Left lung (tissue), 10 donors: ENCODE data around the gene RPRD2. TPM values are rescaled to one million over a fixed set of nuclear protein-coding genes. Genes with fewer than 3 reads are reported as not detected.

ENCODE experiments used
- ATAC-seq: fragments of 200-7000 bp; cut with Tn5 transposase; one replicate; pipeline ENCODE4 v1.9.1; 2020; ENCODE audit warnings: moderate library complexity
- DNase-seq, 4 donors: peaks; one replicate each; pipeline ENCODE4 v3.0.0-alpha.2; 2013 to 2020
- H3K27ac ChIP-seq, 2 donors: fragments of 200-600 bp; sonication (generic) in 1 of 2; one replicate each; pipeline versions ENCODE4 v1.5.0 to v1.8.0; 2020 to 2021
- H3K27me3 ChIP-seq, 2 donors: fragments of 200-600 bp; sonication (generic) in 1 of 2; one replicate each; pipeline versions ENCODE4 v1.5.0 to v1.8.0; 2020 to 2021
- H3K36me3 ChIP-seq, 2 donors: fragments of 200-600 bp; sonication (generic) in 1 of 2; one replicate each; pipeline versions ENCODE4 v1.5.0 to v1.8.0; 2020 to 2021
- H3K4me1 ChIP-seq, 2 donors: fragments of 200-600 bp; one replicate each; pipeline ENCODE4 v1.8.0; 2021
- H3K4me3 ChIP-seq, 2 donors: fragments of 200-600 bp; sonication (generic) in 1 of 2; one replicate each; pipeline versions ENCODE4 v1.5.0 to v1.8.0; 2020 to 2021; ENCODE audit warnings: mild to moderate bottlenecking in 1 of 2
- H3K9me3 ChIP-seq, 2 donors: fragments of 200-600 bp; sonication (generic) in 1 of 2; one replicate each; pipeline versions ENCODE4 v1.5.0 to v1.8.0; 2020 to 2021
- CTCF ChIP-seq, 2 donors: fragments of 200-600 bp; sonication (generic) in 1 of 2; IDR thresholded peaks; one replicate each; pipeline versions ENCODE4 v1.5.0 to v1.8.0; 2021; ENCODE audit warnings: antibody characterized with exemption in 2 of 2
- intact Hi-C, 2 donors: fragments of 100-400 bp; cut with DNase I; formaldehyde crosslinking; loops; one replicate each; pipeline versions ENCODE4 v1.11.2 to v1.14.2; 2022
- polyA plus RNA-seq, 6 donors: library from polyadenylated mRNA; unstranded; fragments of 120-200 nt; gene quantifications; one replicate each; pipeline ENCODE4 v1.2.1, GENCODE V29; 2013; ENCODE audit not compliant: insufficient read length in 6 of 6
- total RNA-seq, 2 donors: library from RNA; stranded (reverse); fragmentation: NEBNext Ultra II Directional; extraction: Animal tissue kit (Norgen Biotek cat#: 25700); gene quantifications; one replicate each; pipeline ENCODE4 v1.2.1, GENCODE V29; 2021
- donor health status: DM: no; HTN: yes; CAD: no.
- donor health status: DM: no; HTN: no; CAD: no.

Gene RPRD2
- total and polyA plus RNA-seq, 8 donors: 26.2 to 43.8 (median 42.3) TPM

- no peaks in the 10 kb centered on the region for H3K36me3 ChIP-seq
- H3K27ac ChIP-seq: peak overlapping the region; percentile 97 to 99
- no peaks in the 10 kb centered on the region for H3K27me3 ChIP-seq
- DNase-seq: peak in 1 of 4 donors; percentile 14
- H3K4me3 ChIP-seq: peak overlapping the region; percentile 57 to 63
- ATAC-seq: no peak
- TF ChIP-seq CTCF (IDR thresholded peaks at IDR 0.05): no peak
- peaks cover 0 to 39% of the 10 kb centered on the region in 2 donors for H3K4me1 ChIP-seq
- intact Hi-C loops: no loop called here
- H3K9me3 ChIP-seq: no peaks in the 10 kb centered on the region
Observed at GRCh38 chr1:150365941-150366340, 2.0 kb downstream of the RPRD2 start.

- TF ChIP-seq CTCF (IDR thresholded peaks at IDR 0.05): no peak
- no peaks in the 10 kb centered on the region for H3K36me3 ChIP-seq
- intact Hi-C loops: no loop called here
- H3K27ac ChIP-seq: peak overlapping the region; percentile 97 to 99
- H3K4me3 ChIP-seq: peak overlapping the region; percentile 57 to 63
- no peaks in the 10 kb centered on the region for H3K9me3 ChIP-seq
- H3K4me1 ChIP-seq: peaks cover 0 to 40% of the 10 kb centered on the region in 2 donors
- peak in 1 of 4 donors; percentile 21 for DNase-seq
- H3K27me3 ChIP-seq: no peaks in the 10 kb centered on the region
- ATAC-seq: no peak
Observed at GRCh38 chr1:150366416-150367296, 2.7 kb downstream of the RPRD2 start.

- H3K27me3 ChIP-seq: no peaks in the 10 kb centered on the region
- no peak for TF ChIP-seq CTCF (IDR thresholded peaks at IDR 0.05)
- no peaks in the 10 kb centered on the region for H3K36me3 ChIP-seq
- ATAC-seq (no peak), DNase-seq (no peak)
- H3K9me3 ChIP-seq: no peaks in the 10 kb centered on the region
- peaks cover 3 to 51% of the 10 kb centered on the region in 2 donors for H3K4me1 ChIP-seq
- intact Hi-C loops: no loop called here
- no peak overlapping the region for H3K27ac ChIP-seq
- H3K4me3 ChIP-seq: no peak overlapping the region
Observed at GRCh38 chr1:150371110-150371509, 7.2 kb downstream of the RPRD2 start.

GRCh38 chr1:150372580-150372979 is 8.6 kb downstream of the RPRD2 start:
- intact Hi-C loops: no loop called here
- DNase-seq (no peak), ATAC-seq (no peak)
- TF ChIP-seq CTCF (IDR thresholded peaks at IDR 0.05): no peak
- H3K27ac ChIP-seq: no peak overlapping the region
- no peaks in the 10 kb centered on the region for H3K36me3 ChIP-seq
- peaks cover 3 to 36% of the 10 kb centered on the region in 2 donors for H3K4me1 ChIP-seq
- H3K4me3 ChIP-seq: no peak overlapping the region
- no peaks in the 10 kb centered on the region for H3K9me3 ChIP-seq
- H3K27me3 ChIP-seq: no peaks in the 10 kb centered on the region

- peaks cover 3 to 21% of the 10 kb centered on the region in 2 donors for H3K4me1 ChIP-seq
Observed at GRCh38 chr1:150376110-150376509, 12.2 kb downstream of the RPRD2 start.

More at GRCh38 chr1:150376110-150376509, 12.2 kb downstream of the RPRD2 start:
- Histone ChIP-seq H3K9me3 (no peaks in the 10 kb centered on the region), H3K27me3 (no peaks in the 10 kb centered on the region), H3K27ac (no peak overlapping the region), H3K4me3 (no peak overlapping the region), H3K36me3 (no peaks in the 10 kb centered on the region)
- intact Hi-C loops: no loop called here
- ATAC-seq (no peak), DNase-seq (no peak)
- no peak for TF ChIP-seq CTCF (IDR thresholded peaks at IDR 0.05)
